Muscle layer of colon (tissue), 2 donors: ENCODE measurements around the gene MRGPRE.

Source experiments
- H3K27ac ChIP-seq: one replicate; pipeline ENCODE4 v1.7.0; 2013; ENCODE audit warnings: low read depth, mild to moderate bottlenecking, low read length, moderate library complexity
- H3K27me3 ChIP-seq, 2 donors: one replicate each; pipeline ENCODE4 v1.7.0; 2013; ENCODE audit warnings: low read length in 2 of 2, mild to moderate bottlenecking in 2 of 2; ENCODE audit not compliant: insufficient read depth in 2 of 2, control insufficient read depth in 1 of 2
- H3K36me3 ChIP-seq: one replicate; pipeline ENCODE4 v1.7.0; 2013; ENCODE audit warnings: mild to moderate bottlenecking, low read length; ENCODE audit not compliant: insufficient read depth
- H3K4me1 ChIP-seq: one replicate; pipeline ENCODE4 v1.7.0; 2013; ENCODE audit warnings: mild to moderate bottlenecking, low read length; ENCODE audit not compliant: insufficient read depth
- H3K4me3 ChIP-seq, 2 donors: one replicate each; pipeline ENCODE4 v1.7.0; 2013; ENCODE audit warnings: low read length in 2 of 2, low read depth in 1 of 2, mild to moderate bottlenecking in 1 of 2, moderate library complexity in 1 of 2
- H3K9ac ChIP-seq: one replicate; pipeline ENCODE4 v1.7.0; 2013; ENCODE audit warnings: low read length
- H3K9me3 ChIP-seq: one replicate; pipeline ENCODE4 v1.7.0; 2013; ENCODE audit warnings: mild to moderate bottlenecking, low read length
- donor health status: abdominal sarcoma.
- donor health status: Adenocarcinoma of cecum.

The MRGPRE gene

DNA sequence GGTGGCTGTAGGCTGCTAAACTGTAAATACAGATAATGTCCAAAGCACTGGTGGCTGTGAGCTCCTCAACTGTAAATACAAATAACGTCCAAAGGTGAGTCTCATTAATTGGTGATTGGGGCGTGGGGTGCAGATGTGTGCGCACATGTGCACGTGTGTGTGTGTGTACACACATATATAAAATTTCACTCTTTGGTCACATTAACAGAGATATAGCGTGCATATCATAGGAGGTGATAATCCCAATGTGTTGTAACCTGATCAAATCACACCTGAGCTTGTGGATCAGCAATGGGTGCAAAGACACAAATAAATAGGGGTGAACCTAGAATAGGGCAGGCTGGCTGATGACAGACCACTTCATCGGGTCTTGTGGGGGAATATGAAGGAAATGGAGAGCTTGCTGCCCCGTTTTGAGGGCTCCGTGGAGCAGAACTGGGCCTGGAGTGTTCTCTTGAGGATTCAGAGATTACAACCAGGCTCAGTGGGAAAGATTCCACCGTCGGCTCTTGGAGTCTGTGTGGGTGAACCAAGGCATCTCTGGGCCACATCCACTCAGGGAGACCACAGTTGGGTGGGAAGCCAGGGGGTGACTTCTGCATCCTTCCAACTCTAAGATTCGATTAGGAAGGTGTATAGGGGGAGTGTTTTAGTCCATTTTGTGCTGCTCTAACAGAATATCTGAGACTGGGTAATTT lies 42.2 kb downstream of the MRGPRE start:
- Histone ChIP-seq H3K36me3 (no peaks in the 10 kb centered on the region), H3K27me3 (no peaks in the 10 kb centered on the region), H3K4me3 (no peak overlapping the region), H3K9me3 (no peaks in the 10 kb centered on the region), H3K9ac (no peak overlapping the region), H3K4me1 (no peaks in the 10 kb centered on the region), H3K27ac (no peak overlapping the region)

DNA sequence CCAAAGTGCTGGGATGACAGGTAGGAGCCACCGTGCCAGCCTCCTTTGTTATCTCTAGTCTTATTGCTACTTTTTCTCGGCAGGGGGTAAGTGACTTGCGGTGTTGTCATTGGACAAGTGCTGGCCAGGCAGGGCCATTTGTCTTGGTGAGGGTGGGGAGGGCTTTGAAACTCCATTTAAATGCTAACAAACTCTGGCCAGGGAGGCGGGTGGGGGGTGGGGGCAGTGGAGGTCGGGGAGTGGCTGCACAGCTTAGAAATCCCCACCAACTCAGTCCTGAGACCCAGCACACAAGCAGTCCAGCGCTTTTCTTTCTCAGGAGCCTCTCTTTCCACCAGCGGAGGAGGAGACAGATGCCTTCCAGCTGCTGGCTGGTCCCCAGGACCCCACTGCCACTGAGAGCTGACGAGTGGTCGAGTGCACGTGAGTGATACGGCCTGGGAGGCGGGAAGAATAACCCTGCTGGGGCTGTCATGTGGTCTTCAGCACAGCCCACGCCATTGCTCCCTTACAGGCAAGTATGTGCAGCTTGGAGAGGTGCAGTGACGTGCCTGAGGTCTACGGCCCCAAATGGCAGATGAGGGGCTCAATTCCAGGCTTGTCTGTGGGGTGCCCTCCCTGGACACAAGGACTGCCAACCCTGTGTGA lies 42.9 kb downstream of the MRGPRE start:
- Histone ChIP-seq H3K4me3 (no peak overlapping the region), H3K27me3 (no peaks in the 10 kb centered on the region), H3K27ac (no peak overlapping the region), H3K9ac (no peak overlapping the region), H3K4me1 (no peaks in the 10 kb centered on the region), H3K9me3 (no peaks in the 10 kb centered on the region), H3K36me3 (no peaks in the 10 kb centered on the region)

DNA sequence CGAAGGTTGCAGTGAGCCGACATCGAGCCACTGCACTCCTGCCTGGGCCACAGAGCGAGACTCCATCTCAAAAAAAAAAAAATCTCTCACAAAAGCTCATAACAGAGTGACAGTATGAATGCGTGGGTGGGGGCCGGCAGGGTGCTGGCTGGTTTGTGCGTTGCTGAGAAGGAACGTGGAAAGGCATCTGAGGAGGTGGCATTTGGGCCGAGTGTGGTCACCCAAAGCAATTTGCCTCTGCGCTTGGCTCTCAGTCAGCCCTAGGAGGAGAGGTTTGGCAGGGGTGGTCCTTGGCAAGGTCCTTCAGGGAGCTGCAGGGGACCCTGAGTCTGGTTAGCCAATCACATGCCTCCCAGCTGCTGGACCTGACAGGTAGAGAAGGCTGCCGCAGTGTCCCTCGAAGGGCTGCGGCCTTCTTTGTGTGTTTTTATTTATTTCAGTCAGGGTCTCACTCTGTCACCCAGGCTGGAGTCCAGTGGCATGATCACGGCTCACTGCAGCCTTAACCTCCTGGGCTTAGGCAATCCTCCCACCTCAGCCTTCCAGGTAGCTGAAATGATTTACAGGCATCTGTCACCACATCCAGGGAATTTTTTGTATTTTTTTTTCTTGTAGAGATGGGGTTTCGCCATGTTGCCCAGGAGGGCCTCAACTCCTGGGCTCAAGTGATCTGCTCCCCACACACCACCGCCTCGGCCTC lies 43.6 kb downstream of the MRGPRE start:
- H3K4me1 ChIP-seq = no peaks in the 10 kb centered on the region
- no peaks in the 10 kb centered on the region for H3K27me3 ChIP-seq
- no peak overlapping the region for H3K27ac ChIP-seq
- no peaks in the 10 kb centered on the region for H3K9me3 ChIP-seq
- H3K9ac ChIP-seq = no peak overlapping the region
- no peaks in the 10 kb centered on the region for H3K36me3 ChIP-seq
- no peak overlapping the region for H3K4me3 ChIP-seq

DNA sequence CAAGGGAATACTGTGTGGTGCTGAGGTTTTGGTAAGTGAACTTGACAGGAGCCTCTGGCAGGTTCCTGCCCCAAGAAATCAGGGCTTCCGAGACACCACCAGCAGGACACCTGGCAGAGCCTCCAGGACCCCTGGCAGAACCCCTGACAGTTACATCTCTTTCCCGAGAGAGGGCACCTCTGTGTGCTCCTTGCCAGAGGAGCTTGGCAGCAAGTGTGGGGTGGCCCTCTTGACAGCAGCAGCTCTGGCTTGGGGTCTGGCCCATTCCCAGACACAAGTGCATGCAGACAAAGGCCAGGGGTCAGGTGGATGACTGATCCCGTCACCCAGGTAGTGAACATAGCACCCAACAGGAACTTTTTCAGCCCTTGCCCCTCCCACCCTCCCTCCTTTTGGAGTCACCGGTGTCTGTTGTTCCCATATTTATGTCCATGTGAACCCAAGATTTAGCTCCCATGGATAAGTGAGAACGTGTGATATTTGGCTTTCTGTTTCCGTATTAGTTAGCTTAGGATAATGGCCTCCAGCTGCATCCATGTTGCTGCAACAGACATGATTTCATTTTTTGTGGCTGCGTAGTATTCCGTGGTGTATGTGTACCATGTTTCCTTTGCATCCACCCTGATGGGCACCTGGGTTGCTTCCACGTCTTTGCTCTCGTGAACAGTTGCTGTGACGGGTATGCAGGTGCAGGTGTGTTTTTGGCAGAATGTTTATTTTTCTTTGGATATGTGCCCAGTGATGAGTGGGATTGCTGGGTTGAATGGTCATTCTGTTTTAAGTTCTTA lies 45.9 kb downstream of the MRGPRE start:
- Histone ChIP-seq H3K9ac (no peak overlapping the region), H3K27ac (no peak overlapping the region), H3K36me3 (no peaks in the 10 kb centered on the region), H3K9me3 (no peaks in the 10 kb centered on the region), H3K4me3 (no peak overlapping the region), H3K4me1 (no peaks in the 10 kb centered on the region), H3K27me3 (no peaks in the 10 kb centered on the region)

DNA sequence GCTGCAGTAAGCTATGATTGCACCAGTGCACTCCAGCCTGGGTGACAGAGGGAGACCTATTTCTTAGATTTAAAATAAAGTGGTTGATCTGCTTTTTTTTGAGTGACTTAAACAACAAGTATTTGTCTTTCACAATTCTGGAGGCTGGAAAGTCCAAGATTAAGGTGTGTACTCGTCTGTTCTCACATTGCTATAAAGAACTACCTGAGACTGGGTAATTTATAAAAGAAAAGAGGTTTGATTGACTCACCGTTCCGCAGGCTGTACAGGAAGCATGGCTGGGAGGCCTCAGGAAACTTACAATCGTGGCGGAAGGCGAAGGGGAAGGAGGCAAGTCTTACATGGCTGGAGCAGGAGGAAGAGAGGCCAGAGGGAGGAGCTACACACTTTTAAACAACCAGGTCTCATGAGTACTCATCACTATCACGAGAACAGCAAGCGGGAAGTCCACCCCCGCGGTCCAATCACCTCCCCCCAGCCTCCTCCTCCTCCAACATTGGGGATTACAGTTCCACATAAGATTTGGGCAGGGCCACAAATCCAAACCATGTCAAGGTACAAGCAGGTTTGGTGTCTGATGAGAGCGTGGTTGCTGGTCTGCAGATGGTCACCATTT lies 47.4 kb downstream of the MRGPRE start:
- no peaks in the 10 kb centered on the region for H3K9me3 ChIP-seq
- H3K4me1 ChIP-seq = no peaks in the 10 kb centered on the region
- H3K27ac ChIP-seq = no peak overlapping the region
- no peak overlapping the region for H3K4me3 ChIP-seq
- H3K27me3 ChIP-seq = no peaks in the 10 kb centered on the region
- no peaks in the 10 kb centered on the region for H3K36me3 ChIP-seq
- H3K9ac ChIP-seq = no peak overlapping the region

DNA sequence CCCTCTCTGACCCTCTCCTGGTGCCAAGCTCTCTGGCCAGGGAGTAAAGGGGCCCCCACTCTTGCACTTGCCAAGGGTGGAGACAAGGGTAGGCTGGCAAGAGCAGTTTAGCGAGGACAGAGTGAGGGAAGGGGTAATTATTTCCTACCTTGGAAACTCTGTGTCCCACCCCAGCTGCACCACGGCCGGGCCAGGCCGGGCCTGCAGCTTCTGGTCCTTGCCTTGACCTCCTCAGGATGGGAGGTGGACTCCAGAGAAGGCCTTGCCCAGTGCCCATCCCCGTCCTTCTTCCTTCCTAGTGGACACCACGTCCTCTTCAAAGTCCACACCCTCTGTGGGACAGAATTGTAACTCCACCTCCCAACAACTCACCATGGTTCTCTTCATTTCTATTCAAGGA lies 48.7 kb downstream of the MRGPRE start:
- H3K9me3 ChIP-seq = no peaks in the 10 kb centered on the region
- no peak overlapping the region for H3K4me3 ChIP-seq
- no peaks in the 10 kb centered on the region for H3K4me1 ChIP-seq
- no peak overlapping the region for H3K9ac ChIP-seq
- no peaks in the 10 kb centered on the region for H3K36me3 ChIP-seq
- H3K27me3 ChIP-seq = no peaks in the 10 kb centered on the region
- no peak overlapping the region for H3K27ac ChIP-seq

DNA sequence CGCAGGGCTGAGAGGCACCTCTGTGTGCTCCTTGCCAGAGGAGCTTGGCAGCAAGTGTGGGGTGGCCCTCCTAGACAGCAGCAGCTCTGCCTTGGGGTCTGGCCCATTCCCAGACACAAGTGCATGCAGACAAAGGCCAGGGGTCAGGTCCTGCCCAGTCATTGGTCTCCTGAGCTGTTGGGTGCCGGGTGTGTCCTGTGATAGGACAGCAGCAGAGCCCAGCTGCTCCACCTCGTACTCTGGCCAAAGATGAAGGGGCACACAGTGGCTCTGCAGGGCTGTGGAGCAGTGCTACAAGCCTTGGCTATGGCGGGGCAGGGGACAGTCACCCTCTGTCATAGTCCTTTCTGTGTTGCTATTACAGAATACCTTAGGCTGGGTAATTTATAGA lies 49.8 kb downstream of the MRGPRE start:
- no peak overlapping the region for H3K4me3 ChIP-seq
- H3K9ac ChIP-seq = no peak overlapping the region
- H3K4me1 ChIP-seq = no peaks in the 10 kb centered on the region
- H3K27me3 ChIP-seq = no peaks in the 10 kb centered on the region
- H3K36me3 ChIP-seq = no peaks in the 10 kb centered on the region
- no peak overlapping the region for H3K27ac ChIP-seq
- no peaks in the 10 kb centered on the region for H3K9me3 ChIP-seq

DNA sequence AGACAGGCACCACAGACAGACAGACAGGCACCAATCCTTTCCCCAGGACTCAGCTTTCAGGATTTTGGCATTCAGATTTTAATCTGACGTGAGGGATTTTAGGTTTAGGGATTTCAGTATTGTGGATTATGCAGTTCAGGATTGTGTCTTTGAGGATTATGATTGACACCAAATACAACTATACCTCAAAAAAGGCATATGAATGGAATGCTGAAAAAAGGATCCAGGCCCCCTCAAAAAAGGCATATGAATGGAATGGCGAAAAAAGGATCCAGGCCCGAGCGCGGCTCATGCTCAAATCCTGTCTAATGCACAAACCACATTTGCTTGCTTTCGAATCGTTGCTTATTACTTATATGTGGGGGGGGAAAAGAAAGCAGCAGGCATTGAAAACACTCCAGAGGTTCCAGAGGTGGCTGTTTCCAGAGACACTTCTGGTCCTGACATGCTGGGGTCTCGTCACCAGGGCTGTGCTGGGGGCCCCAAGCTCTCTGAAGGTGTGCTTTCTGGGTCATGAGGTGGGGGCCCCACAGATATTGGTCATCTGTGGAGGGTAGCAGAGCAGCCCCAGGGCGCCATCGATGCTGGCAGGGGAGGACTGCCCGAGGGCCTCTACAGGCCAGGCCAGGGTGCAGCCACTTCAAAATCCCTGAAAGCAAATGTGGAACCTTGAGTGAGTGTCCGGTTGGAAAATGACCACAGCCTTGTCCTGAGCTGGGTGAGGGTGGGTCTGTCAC lies 50.3 kb downstream of the MRGPRE start:
- no peaks in the 10 kb centered on the region for H3K36me3 ChIP-seq
- no peak overlapping the region for H3K9ac ChIP-seq
- no peak overlapping the region for H3K27ac ChIP-seq
- no peaks in the 10 kb centered on the region for H3K9me3 ChIP-seq
- no peak overlapping the region for H3K4me3 ChIP-seq
- H3K27me3 ChIP-seq = no peaks in the 10 kb centered on the region
- H3K4me1 ChIP-seq = no peaks in the 10 kb centered on the region

DNA sequence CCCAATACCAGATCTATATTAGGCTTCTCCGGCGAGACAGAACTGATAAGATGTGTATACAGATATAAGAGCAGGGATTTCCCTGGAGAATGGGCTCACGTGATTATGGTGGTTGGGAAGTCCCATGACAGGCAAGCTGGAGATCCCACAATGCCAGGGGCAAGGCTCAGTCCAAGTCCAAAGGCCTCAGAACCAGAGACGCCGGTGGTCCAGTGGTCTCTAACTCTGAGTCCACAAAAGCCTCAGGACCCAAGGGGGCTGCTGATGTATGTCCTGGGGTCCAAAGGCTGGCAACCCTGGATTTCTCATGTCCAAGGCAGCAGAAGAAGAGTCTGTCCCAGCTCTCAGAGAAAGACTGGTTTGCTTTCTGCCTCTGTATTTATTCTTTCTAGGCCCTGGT lies 51.3 kb downstream of the MRGPRE start:
- H3K27ac ChIP-seq = no peak overlapping the region
- H3K27me3 ChIP-seq = no peaks in the 10 kb centered on the region
- no peak overlapping the region for H3K9ac ChIP-seq
- H3K9me3 ChIP-seq = peaks cover 3% of the 10 kb centered on the region
- H3K4me1 ChIP-seq = no peaks in the 10 kb centered on the region
- no peaks in the 10 kb centered on the region for H3K36me3 ChIP-seq
- H3K4me3 ChIP-seq = no peak overlapping the region

DNA sequence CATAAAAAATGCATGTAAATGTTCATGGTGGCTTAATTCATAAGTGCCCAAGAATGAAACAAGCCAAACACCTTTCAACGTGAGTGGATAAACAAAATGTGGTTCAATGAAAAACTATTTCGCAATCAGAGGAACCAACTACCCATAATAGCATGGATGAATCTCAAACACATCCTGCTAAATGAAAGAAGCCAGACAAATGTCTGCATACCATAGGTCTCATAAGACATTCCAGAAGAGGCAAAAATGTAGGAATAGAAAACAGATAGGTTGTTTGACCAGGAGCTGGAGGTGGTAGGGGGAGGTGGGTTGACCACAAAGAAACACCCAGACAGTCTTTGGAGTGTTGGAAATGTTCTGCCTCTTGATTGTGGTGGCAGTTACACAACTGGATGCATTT lies 53.9 kb downstream of the MRGPRE start:
- Histone ChIP-seq H3K9me3 (peaks cover 3% of the 10 kb centered on the region), H3K9ac (no peak overlapping the region), H3K27ac (no peak overlapping the region), H3K27me3 (no peaks in the 10 kb centered on the region), H3K4me3 (no peak overlapping the region), H3K4me1 (no peaks in the 10 kb centered on the region), H3K36me3 (no peaks in the 10 kb centered on the region)
